Thymus (tissue), 11 donors: ENCODE data around the gene PARD3. TPM values are rescaled to one million over a fixed set of nuclear protein-coding genes. Genes with fewer than 3 reads are reported as not detected.

ENCODE experiments used
- DNase-seq, 9 donors: peaks; one replicate each; pipeline ENCODE4 v3.0.0-alpha.2; 2013; ENCODE audit warnings: low spot score in 9 of 9, low read depth in 6 of 9, missing footprints in 1 of 9
- H3K27ac ChIP-seq, 2 donors: one replicate each; pipeline ENCODE4 v1.5.1; 2013; ENCODE audit warnings: control low read depth in 1 of 2, low read depth in 1 of 2, low read length in 1 of 2, mild to moderate bottlenecking in 1 of 2, moderate library complexity in 1 of 2
- H3K27me3 ChIP-seq, 2 donors: one replicate each; pipeline ENCODE4 v1.5.1; 2013; ENCODE audit warnings: low read length in 1 of 2; ENCODE audit not compliant: control insufficient read depth in 2 of 2, insufficient read depth in 1 of 2
- H3K36me3 ChIP-seq, 2 donors: one replicate each; pipeline ENCODE4 v1.5.1; 2013; ENCODE audit warnings: low read length in 1 of 2, mild to moderate bottlenecking in 1 of 2, moderate library complexity in 1 of 2; ENCODE audit not compliant: control insufficient read depth in 2 of 2, insufficient read depth in 2 of 2
- H3K4me1 ChIP-seq, 2 donors: one replicate each; pipeline ENCODE4 v1.5.1; 2013; ENCODE audit warnings: low read length in 2 of 2; ENCODE audit not compliant: control insufficient read depth in 2 of 2, insufficient read depth in 2 of 2
- H3K4me3 ChIP-seq, 2 donors: one replicate each; pipeline ENCODE4 v1.5.1; 2013; ENCODE audit warnings: low read length in 2 of 2, control low read depth in 1 of 2, mild to moderate bottlenecking in 1 of 2
- H3K9me3 ChIP-seq, 2 donors: one replicate each; pipeline ENCODE4 v1.5.1; 2013; ENCODE audit warnings: low read length in 1 of 2, mild to moderate bottlenecking in 1 of 2; ENCODE audit not compliant: control insufficient read depth in 2 of 2, insufficient read depth in 1 of 2
- WGBS: extraction: QIAGEN DNeasy Blood & Tissue Kit; methylation state at CpG from one replicate; pipeline ENCODE4 v1.1.7; 2013; 5-methylcytosine and 5-hydroxymethylcytosine counted together
- polyA plus RNA-seq: library from polyadenylated mRNA; stranded (reverse); fragments of 200-250 nt; gene quantifications from one replicate; pipeline ENCODE4 v1.2.3, GENCODE V29; 2013
- total RNA-seq: library from RNA; stranded (reverse); fragments of 120-200 nt; gene quantifications from one replicate; pipeline ENCODE4 v1.2.4, GENCODE V29; 2013
- donor health status: healthy.

The PARD3 gene
- total and polyA plus RNA-seq, 2 donors = 13.3 to 23.5 TPM

DNA sequence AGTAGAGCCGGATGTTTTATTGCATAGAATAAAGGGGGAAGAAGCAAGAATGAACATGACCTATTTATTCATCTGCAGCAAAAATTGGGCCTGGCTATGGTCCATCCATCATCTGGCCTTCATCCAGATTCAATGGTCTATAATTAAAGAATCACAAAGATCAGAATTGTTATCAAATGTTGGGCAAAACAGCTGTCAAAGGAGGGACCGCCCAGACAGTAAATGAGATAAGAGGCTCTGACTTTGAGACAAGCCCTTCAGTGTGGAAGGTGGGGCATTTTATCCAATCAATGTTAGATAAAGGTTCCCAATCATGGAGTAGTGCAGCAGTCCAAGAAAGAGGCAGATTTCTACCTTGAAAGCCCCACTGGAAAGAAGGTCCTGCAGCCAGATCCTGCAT is 153.5 kb downstream of the PARD3 start:
- H3K27me3 ChIP-seq = no peaks in the 10 kb centered on the region
- no peak overlapping the region for H3K4me3 ChIP-seq
- H3K4me1 ChIP-seq = peaks cover 0 to 3% of the 10 kb centered on the region in 2 donors
- DNase-seq = no peak
- H3K27ac ChIP-seq = no peak overlapping the region
- no peaks in the 10 kb centered on the region for H3K9me3 ChIP-seq
- WGBS = 95% methylated on average over 2 of the region's 2 CpGs
- H3K36me3 ChIP-seq = no peaks in the 10 kb centered on the region

- Histone ChIP-seq H3K4me1 (no peaks in the 10 kb centered on the region), H3K27ac (no peak overlapping the region), H3K27me3 (no peaks in the 10 kb centered on the region), H3K9me3 (no peaks in the 10 kb centered on the region), H3K4me3 (no peak overlapping the region), H3K36me3 (no peaks in the 10 kb centered on the region)
- no peak for DNase-seq
- 97% methylated on average over 1 of the region's 1 CpG for WGBS
Observed at GRCh38 chr10:34658934-34659333, 156.2 kb downstream of the PARD3 start.

- WGBS = 98% methylated on average over 4 of the region's 4 CpGs
- H3K27me3 ChIP-seq = no peaks in the 10 kb centered on the region
- H3K4me1 ChIP-seq = no peaks in the 10 kb centered on the region
- H3K4me3 ChIP-seq = no peak overlapping the region
- no peaks in the 10 kb centered on the region for H3K9me3 ChIP-seq
- no peak for DNase-seq
- no peak overlapping the region for H3K27ac ChIP-seq
- H3K36me3 ChIP-seq = no peaks in the 10 kb centered on the region
Observed at GRCh38 chr10:34656661-34657060, 158.4 kb downstream of the PARD3 start.

GRCh38 chr10:34655286-34656170 is 159.6 kb downstream of the PARD3 start:
- Histone ChIP-seq H3K4me3 (no peak overlapping the region), H3K27me3 (no peaks in the 10 kb centered on the region), H3K36me3 (no peaks in the 10 kb centered on the region), H3K4me1 (no peaks in the 10 kb centered on the region), H3K27ac (no peak overlapping the region), H3K9me3 (no peaks in the 10 kb centered on the region)
- peak in 6 of 9 donors; percentile 43 to 79 (median 62) for DNase-seq
- 57% methylated on average over 6 of the region's 6 CpGs for WGBS

DNA sequence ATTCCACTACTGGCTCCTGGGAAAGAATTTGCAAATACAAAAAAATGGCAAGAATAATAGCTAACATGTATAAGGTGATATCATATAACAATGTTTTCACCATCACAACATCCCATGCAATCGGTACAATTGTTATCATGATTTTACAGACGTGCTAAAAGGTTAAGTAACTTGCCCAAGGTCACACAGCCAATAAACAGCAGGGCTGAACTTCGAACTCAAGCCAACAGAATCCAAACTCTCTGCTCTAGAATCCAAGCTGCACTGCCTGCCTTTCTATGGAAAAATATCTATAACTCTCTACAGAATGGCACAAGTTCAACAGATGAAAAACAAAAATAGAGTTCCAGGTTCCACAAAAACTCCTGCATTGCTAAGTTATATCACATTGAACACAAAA is 160.9 kb downstream of the PARD3 start:
- no peaks in the 10 kb centered on the region for H3K4me1 ChIP-seq
- H3K27me3 ChIP-seq = no peaks in the 10 kb centered on the region
- no peak overlapping the region for H3K27ac ChIP-seq
- H3K9me3 ChIP-seq = no peaks in the 10 kb centered on the region
- H3K4me3 ChIP-seq = no peak overlapping the region
- 94% methylated on average over 3 of the region's 3 CpGs for WGBS
- H3K36me3 ChIP-seq = no peaks in the 10 kb centered on the region
- DNase-seq = no peak

- 90% methylated on average over 4 of the region's 4 CpGs for WGBS
- H3K27me3 ChIP-seq = no peaks in the 10 kb centered on the region
- no peaks in the 10 kb centered on the region for H3K4me1 ChIP-seq
- H3K27ac ChIP-seq = no peak overlapping the region
- DNase-seq = no peak
- H3K36me3 ChIP-seq = no peaks in the 10 kb centered on the region
- no peaks in the 10 kb centered on the region for H3K9me3 ChIP-seq
- no peak overlapping the region for H3K4me3 ChIP-seq
Observed at GRCh38 chr10:34653530-34653929, 161.6 kb downstream of the PARD3 start.

DNA sequence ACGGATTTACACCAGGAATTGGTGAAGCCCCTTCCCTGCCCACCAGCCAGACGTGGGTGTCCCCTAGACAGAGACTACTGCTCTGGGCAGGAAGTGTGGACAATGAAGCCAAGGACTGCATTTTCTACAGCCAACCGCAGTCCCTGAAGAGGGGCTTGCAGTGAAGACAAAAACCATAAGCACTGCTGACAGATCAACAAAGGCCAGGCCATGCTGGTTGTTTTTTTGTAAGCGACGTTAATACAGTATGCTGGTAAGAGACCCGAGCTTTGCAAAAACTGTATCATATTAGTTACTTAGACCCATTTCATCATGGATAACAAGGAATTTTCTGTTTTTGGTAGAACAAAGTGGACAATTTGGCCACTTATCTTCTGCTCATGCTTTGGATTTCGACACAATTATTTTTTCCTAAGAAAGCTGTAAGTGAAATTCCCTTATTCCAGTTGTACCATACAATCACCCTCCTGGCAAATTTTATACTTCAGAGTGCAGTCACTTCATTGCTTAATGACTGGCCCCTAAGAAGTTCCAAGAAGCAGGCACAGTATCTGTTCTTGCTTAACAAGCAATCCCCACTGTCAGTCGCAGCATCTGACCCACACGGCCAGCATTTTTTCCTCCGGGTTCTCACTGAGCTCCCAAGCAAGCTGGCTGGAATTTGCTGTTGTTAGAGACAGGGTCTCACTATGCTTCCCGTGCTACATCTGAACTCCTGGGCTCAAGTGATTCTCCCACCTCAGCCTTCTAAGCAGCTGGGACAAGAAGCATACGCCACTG is 163.5 kb downstream of the PARD3 start:
- Histone ChIP-seq H3K36me3 (no peaks in the 10 kb centered on the region), H3K4me1 (no peaks in the 10 kb centered on the region), H3K27ac (no peak overlapping the region), H3K4me3 (no peak overlapping the region), H3K9me3 (no peaks in the 10 kb centered on the region), H3K27me3 (no peaks in the 10 kb centered on the region)
- no peak for DNase-seq
- WGBS = 95% methylated on average over 12 of the region's 12 CpGs

- DNase-seq = no peak
- Histone ChIP-seq H3K4me3 (no peak overlapping the region), H3K36me3 (no peaks in the 10 kb centered on the region), H3K4me1 (no peaks in the 10 kb centered on the region), H3K9me3 (no peaks in the 10 kb centered on the region), H3K27ac (no peak overlapping the region), H3K27me3 (no peaks in the 10 kb centered on the region)
- WGBS = 59% methylated on average over 8 of the region's 8 CpGs
Observed at GRCh38 chr10:34650156-34650555, 164.9 kb downstream of the PARD3 start.

DNA sequence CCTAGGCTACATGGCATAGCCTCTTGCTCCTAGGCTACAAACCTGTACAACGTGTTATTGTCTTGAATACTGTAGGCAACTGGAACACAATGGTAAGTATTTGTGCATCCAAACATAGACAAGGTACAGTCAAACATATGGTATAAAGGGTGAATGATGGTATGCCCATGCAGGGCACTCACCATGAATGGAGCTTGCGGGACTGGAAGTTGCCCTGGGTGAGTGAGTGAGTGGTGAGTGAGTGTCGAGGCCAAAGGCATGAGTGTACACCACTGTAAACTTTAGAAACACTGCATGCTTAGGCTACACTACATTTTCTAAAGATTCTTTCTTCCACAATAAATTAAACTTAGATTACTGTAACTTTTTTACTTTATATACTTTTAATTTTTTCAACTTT is 165.7 kb downstream of the PARD3 start:
- H3K27ac ChIP-seq = no peak overlapping the region
- WGBS = over 99% methylated on average over 3 of the region's 3 CpGs
- no peaks in the 10 kb centered on the region for H3K27me3 ChIP-seq

More for the DNA sequence above, 165.7 kb downstream of the PARD3 start:
- DNase-seq = no peak
- Histone ChIP-seq H3K9me3 (no peaks in the 10 kb centered on the region), H3K36me3 (no peaks in the 10 kb centered on the region), H3K4me1 (no peaks in the 10 kb centered on the region), H3K4me3 (no peak overlapping the region)
